A673 (cell line): ENCODE data around the gene TGFB1I1.

Experiments used
- EZH2 ChIP-seq: fragments of 200-600 bp; sonication (generic); IDR thresholded peaks from 2 replicates; pipeline ENCODE4 v1.6.1; 2017; ENCODE audit warnings: borderline replicate concordance, low read depth, mild to moderate bottlenecking, mixed read lengths, antibody characterized with exemption, low read length; ENCODE audit not compliant: poor library complexity, severe bottlenecking
- TF ChIP-seq, protein P1 (sequence below): fragments of 300-800, 200-600 bp; sonication (generic); conservative IDR thresholded peaks from 2 replicates; pipeline ENCODE4 v1.5.1; 2017; ENCODE audit warnings: low read depth, mild to moderate bottlenecking, antibody characterized with exemption, low read length, moderate library complexity, mixed read lengths

DNA sequence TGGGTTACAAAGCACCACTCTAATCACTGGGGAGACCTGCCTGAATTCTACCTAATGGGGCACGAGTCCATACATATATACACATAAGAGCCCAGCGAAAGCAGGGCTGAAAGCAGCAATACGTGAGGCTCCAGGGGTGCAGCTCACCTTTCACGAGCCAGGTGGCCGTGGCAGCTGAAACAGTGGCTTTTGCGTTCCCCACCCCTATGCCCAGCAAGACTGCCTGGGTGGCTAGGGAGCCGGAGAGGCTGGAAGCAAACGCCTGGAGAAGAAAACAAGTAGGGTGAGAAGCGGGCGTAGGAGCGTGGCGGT, 35.6 kb downstream of the TGFB1I1 start:
- TF ChIP-seq, protein P1, sequence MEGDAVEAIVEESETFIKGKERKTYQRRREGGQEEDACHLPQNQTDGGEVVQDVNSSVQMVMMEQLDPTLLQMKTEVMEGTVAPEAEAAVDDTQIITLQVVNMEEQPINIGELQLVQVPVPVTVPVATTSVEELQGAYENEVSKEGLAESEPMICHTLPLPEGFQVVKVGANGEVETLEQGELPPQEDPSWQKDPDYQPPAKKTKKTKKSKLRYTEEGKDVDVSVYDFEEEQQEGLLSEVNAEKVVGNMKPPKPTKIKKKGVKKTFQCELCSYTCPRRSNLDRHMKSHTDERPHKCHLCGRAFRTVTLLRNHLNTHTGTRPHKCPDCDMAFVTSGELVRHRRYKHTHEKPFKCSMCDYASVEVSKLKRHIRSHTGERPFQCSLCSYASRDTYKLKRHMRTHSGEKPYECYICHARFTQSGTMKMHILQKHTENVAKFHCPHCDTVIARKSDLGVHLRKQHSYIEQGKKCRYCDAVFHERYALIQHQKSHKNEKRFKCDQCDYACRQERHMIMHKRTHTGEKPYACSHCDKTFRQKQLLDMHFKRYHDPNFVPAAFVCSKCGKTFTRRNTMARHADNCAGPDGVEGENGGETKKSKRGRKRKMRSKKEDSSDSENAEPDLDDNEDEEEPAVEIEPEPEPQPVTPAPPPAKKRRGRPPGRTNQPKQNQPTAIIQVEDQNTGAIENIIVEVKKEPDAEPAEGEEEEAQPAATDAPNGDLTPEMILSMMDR, result no peak
- TF ChIP-seq EZH2, result no peak
